Mesendoderm (in vitro differentiated cells): ENCODE measurements around the gene HIPK3.
"Not testable (repeated sequence)": the region's sequence is repeated elsewhere in the genome, so short reads cannot be mapped to it uniquely, and the experiment has no call there.

Experiments used
- DNase-seq: peaks from one replicate; pipeline ENCODE4 v3.0.0; 2013
- H2AK5ac ChIP-seq: 2 replicates; pipeline ENCODE4 v1.6.1; 2013; ENCODE audit warnings: low read length, inconsistent platforms
- H2BK120ac ChIP-seq: 2 replicates; pipeline ENCODE4 v1.6.1; 2013; ENCODE audit warnings: low read depth, mild to moderate bottlenecking, low read length, moderate library complexity, mixed read lengths
- H2BK15ac ChIP-seq: replicated peaks from 2 replicates; pipeline ENCODE4 v1.6.1; 2013; ENCODE audit warnings: low read depth, mild to moderate bottlenecking, moderate library complexity
- H2BK5ac ChIP-seq: 2 replicates; pipeline ENCODE4 v1.6.1; 2013; ENCODE audit warnings: low read length, inconsistent platforms
- H3K18ac ChIP-seq: 2 replicates; pipeline ENCODE4 v1.6.1; 2013; ENCODE audit warnings: mild to moderate bottlenecking, low read length, mixed read lengths
- H3K23ac ChIP-seq: one replicate; pipeline ENCODE4 v1.6.1; 2013; ENCODE audit warnings: low read length
- H3K27ac ChIP-seq: 2 replicates; pipeline ENCODE4 v1.5.1; 2013; ENCODE audit warnings: low read depth, mild to moderate bottlenecking, inconsistent platforms, low read length, moderate library complexity
- H3K27me3 ChIP-seq: 2 replicates; pipeline ENCODE4 v1.6.1; 2013; ENCODE audit warnings: low read length, control low read depth, mild to moderate bottlenecking, inconsistent platforms; ENCODE audit not compliant: insufficient read depth, poor library complexity
- H3K36me3 ChIP-seq: 2 replicates; pipeline ENCODE4 v1.6.1; 2013; ENCODE audit warnings: low read length, inconsistent platforms; ENCODE audit not compliant: control insufficient read depth, insufficient read depth
- H3K4ac ChIP-seq: one replicate; pipeline ENCODE4 v1.6.1; 2013; ENCODE audit warnings: low read depth, mild to moderate bottlenecking, low read length, moderate library complexity
- H3K4me1 ChIP-seq: 2 replicates; pipeline ENCODE4 v1.6.1; 2013; ENCODE audit warnings: low read depth, low read length, inconsistent platforms; ENCODE audit not compliant: control insufficient read depth
- H3K4me2 ChIP-seq: 2 replicates; pipeline ENCODE4 v1.6.1; 2013; ENCODE audit warnings: low read length
- H3K4me3 ChIP-seq: 2 replicates; pipeline ENCODE4 v1.5.1; 2013; ENCODE audit warnings: mild to moderate bottlenecking, low read length
- H3K56ac ChIP-seq: one replicate; pipeline ENCODE4 v1.6.1; 2013; ENCODE audit warnings: low read length
- H3K79me1 ChIP-seq: 2 replicates; pipeline ENCODE4 v1.6.1; 2013; ENCODE audit warnings: low read length, inconsistent platforms
- H3K79me2 ChIP-seq: 2 replicates; pipeline ENCODE4 v1.6.1; 2013; ENCODE audit warnings: mild to moderate bottlenecking, low read length; ENCODE audit not compliant: control insufficient read depth, insufficient read depth
- H3K9ac ChIP-seq: 2 replicates; pipeline ENCODE4 v1.6.1; 2013; ENCODE audit warnings: low read length, inconsistent platforms
- H4K5ac ChIP-seq: one replicate; pipeline ENCODE4 v1.6.1; 2013; ENCODE audit warnings: low read length
- H4K8ac ChIP-seq: one replicate; pipeline ENCODE4 v1.6.1; 2013; ENCODE audit warnings: low read depth, mild to moderate bottlenecking, control low read depth, low read length, moderate library complexity
- WGBS: extraction: QIAGEN DNeasy Blood & Tissue Kit; methylation state at CpG from one replicate; pipeline ENCODE4 v1.1.7; 2013; ENCODE audit warnings: low lambda C conversion rate, missing lambda C conversion rate; ENCODE audit not compliant: insufficient coverage; ENCODE audit errors: extremely low coverage; 5-methylcytosine and 5-hydroxymethylcytosine counted together

HIPK3 gene

GRCh38 chr11:33294797-33295196, 37.6 kb downstream of the HIPK3 start:
- Histone ChIP-seq H3K4ac (no peak overlapping the region), H3K4me3 (no peak overlapping the region), H3K79me1 (peaks cover 9% of the 10 kb centered on the region), H3K4me2 (no peak overlapping the region), H4K5ac (no peak overlapping the region), H3K79me2 (no peaks in the 10 kb centered on the region), H3K4me1 (no peaks in the 10 kb centered on the region), H3K9ac (no peak overlapping the region), H3K18ac (no peak overlapping the region), H3K27ac (no peak overlapping the region), H3K36me3 (no peaks in the 10 kb centered on the region), H2AK5ac (no peak overlapping the region), H3K27me3 (no peaks in the 10 kb centered on the region), H2BK120ac (no peak overlapping the region), H2BK5ac (no peak overlapping the region), H2BK15ac (no peak overlapping the region), H4K8ac (no peak overlapping the region), H3K23ac (no peak overlapping the region), H3K56ac (no peak overlapping the region)
- WGBS: no CpG with 5 or more reads among the region's 8 CpGs
- DNase-seq: no peak

- H3K23ac ChIP-seq: no peak overlapping the region
- H3K4me3 ChIP-seq: no peak overlapping the region
- H3K79me1 ChIP-seq: peaks cover 9% of the 10 kb centered on the region
- H3K9ac ChIP-seq: no peak overlapping the region
- no peak for DNase-seq
- H3K56ac ChIP-seq: no peak overlapping the region
- no peaks in the 10 kb centered on the region for H3K4me1 ChIP-seq
- H4K5ac ChIP-seq: no peak overlapping the region
- no peaks in the 10 kb centered on the region for H3K79me2 ChIP-seq
- no peaks in the 10 kb centered on the region for H3K36me3 ChIP-seq
- no peak overlapping the region for H2BK15ac ChIP-seq
- no peaks in the 10 kb centered on the region for H3K27me3 ChIP-seq
- no peak overlapping the region for H3K18ac ChIP-seq
- no peak overlapping the region for H2AK5ac ChIP-seq
- H3K4ac ChIP-seq: no peak overlapping the region
- no CpG with 5 or more reads among the region's 5 CpGs for WGBS
- H2BK5ac ChIP-seq: no peak overlapping the region
- no peak overlapping the region for H2BK120ac ChIP-seq
- no peak overlapping the region for H3K27ac ChIP-seq
- H4K8ac ChIP-seq: no peak overlapping the region
- H3K4me2 ChIP-seq: no peak overlapping the region
Observed at GRCh38 chr11:33296695-33297094, 39.5 kb downstream of the HIPK3 start.

- Histone ChIP-seq H3K4me3 (no peak overlapping the region), H3K4ac (no peak overlapping the region), H3K79me1 (no peaks in the 10 kb centered on the region), H2AK5ac (no peak overlapping the region), H3K56ac (no peak overlapping the region), H3K79me2 (no peaks in the 10 kb centered on the region), H2BK15ac (no peak overlapping the region), H3K27me3 (no peaks in the 10 kb centered on the region), H3K4me1 (no peaks in the 10 kb centered on the region), H2BK5ac (no peak overlapping the region), H3K18ac (no peak overlapping the region), H4K8ac (no peak overlapping the region), H3K27ac (no peak overlapping the region), H2BK120ac (no peak overlapping the region), H3K23ac (no peak overlapping the region), H3K9ac (no peak overlapping the region), H3K36me3 (no peaks in the 10 kb centered on the region), H4K5ac (no peak overlapping the region), H3K4me2 (no peak overlapping the region)
- WGBS: no CpG with 5 or more reads among the region's 4 CpGs
- DNase-seq: no peak
Observed at GRCh38 chr11:33303541-33303940, 46.4 kb downstream of the HIPK3 start.

- not testable (repeated sequence) for H2AK5ac ChIP-seq, H3K4ac ChIP-seq, H3K23ac ChIP-seq, H3K27me3 ChIP-seq, H2BK5ac ChIP-seq, DNase-seq, H3K4me3 ChIP-seq, H3K79me1 ChIP-seq, H2BK15ac ChIP-seq, H3K36me3 ChIP-seq, H3K9ac ChIP-seq, H4K8ac ChIP-seq, H3K18ac ChIP-seq, H2BK120ac ChIP-seq, H3K4me2 ChIP-seq, H3K4me1 ChIP-seq, H3K56ac ChIP-seq, H3K79me2 ChIP-seq, H4K5ac ChIP-seq, H3K27ac ChIP-seq
- no CpG with 5 or more reads among the region's 6 CpGs for WGBS
Observed at GRCh38 chr11:33306821-33307220, 49.6 kb downstream of the HIPK3 start.

GRCh38 chr11:33307984-33308383, 50.8 kb downstream of the HIPK3 start:
- Histone ChIP-seq H3K23ac (no peak overlapping the region), H3K4me2 (no peak overlapping the region), H3K56ac (no peak overlapping the region), H2BK15ac (no peak overlapping the region), H3K79me2 (peaks cover 6% of the 10 kb centered on the region), H2AK5ac (no peak overlapping the region), H2BK120ac (no peak overlapping the region), H3K27ac (no peak overlapping the region), H2BK5ac (no peak overlapping the region), H3K79me1 (peaks cover 4% of the 10 kb centered on the region), H3K36me3 (no peaks in the 10 kb centered on the region), H4K8ac (no peak overlapping the region), H3K4me3 (no peak overlapping the region), H3K4me1 (no peaks in the 10 kb centered on the region), H3K18ac (no peak overlapping the region), H4K5ac (no peak overlapping the region), H3K9ac (no peak overlapping the region), H3K4ac (no peak overlapping the region), H3K27me3 (no peaks in the 10 kb centered on the region)
- DNase-seq: no peak

- Histone ChIP-seq H3K9ac (no peak overlapping the region), H3K79me2 (peaks cover 6% of the 10 kb centered on the region), H3K36me3 (no peaks in the 10 kb centered on the region), H3K27me3 (no peaks in the 10 kb centered on the region), H4K5ac (no peak overlapping the region), H3K27ac (no peak overlapping the region), H3K23ac (no peak overlapping the region), H2BK15ac (no peak overlapping the region), H2BK5ac (no peak overlapping the region), H3K4me1 (no peaks in the 10 kb centered on the region), H3K4me2 (no peak overlapping the region), H3K4ac (no peak overlapping the region), H2AK5ac (no peak overlapping the region), H3K79me1 (peaks cover 6% of the 10 kb centered on the region), H3K18ac (no peak overlapping the region), H3K4me3 (no peak overlapping the region), H3K56ac (no peak overlapping the region), H4K8ac (no peak overlapping the region), H2BK120ac (no peak overlapping the region)
- DNase-seq: no peak
- no CpG with 5 or more reads among the region's 1 CpG for WGBS
Observed at GRCh38 chr11:33309118-33309517, 51.9 kb downstream of the HIPK3 start.
